Vagina (tissue), 2 donors: ENCODE measurements around the gene KAZN.

ENCODE experiments used
- POLR2A ChIP-seq, 2 donors: fragments of 450-650 bp; IDR thresholded peaks; one replicate each; pipeline ENCODE4 v1.6.1; 2017; ENCODE audit warnings: antibody characterized with exemption in 2 of 2, mild to moderate bottlenecking in 2 of 2, moderate library complexity in 2 of 2
- POLR2AphosphoS5 ChIP-seq, 2 donors: sonication (generic); formaldehyde crosslinking; IDR thresholded peaks; one replicate each; pipeline ENCODE4 v1.9.0; 2017; ENCODE audit warnings: antibody characterized with exemption in 2 of 2, mild to moderate bottlenecking in 2 of 2, low read depth in 1 of 2; ENCODE audit not compliant: insufficient read depth in 1 of 2
- TF ChIP-seq, protein P1 (sequence below), 3 experiments: fragments of 450-650 bp in 2 of 3; fragments of 200-600 bp in 1 of 3; sonication (generic) in 1 of 3; IDR thresholded peaks; one replicate each; pipeline ENCODE4 v1.5.1; 2017 to 2019; ENCODE audit warnings: antibody characterized with exemption in 3 of 3, mild to moderate bottlenecking in 2 of 3, moderate library complexity in 2 of 3

DNA sequence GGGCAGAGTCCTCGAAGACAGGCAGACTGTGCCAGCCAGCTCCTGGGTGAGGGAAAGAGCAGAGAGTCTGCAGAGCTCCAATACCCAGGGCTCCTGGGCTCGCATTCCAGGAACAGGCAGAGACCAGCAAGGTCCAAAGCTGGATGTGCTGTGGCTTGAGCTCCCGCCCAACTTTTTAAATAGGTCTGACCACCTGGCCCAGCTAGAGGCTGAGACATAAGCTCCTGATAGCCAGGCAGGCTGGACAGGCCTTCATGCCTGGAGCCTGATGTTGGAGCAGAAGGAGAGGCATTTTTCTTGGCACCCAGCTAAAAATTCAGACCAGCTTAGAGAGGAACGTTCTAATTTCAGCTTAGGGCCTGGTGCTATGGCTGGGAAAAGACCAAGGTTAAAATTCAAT, 376.6 kb downstream of the KAZN start:
- TF ChIP-seq, protein P1, sequence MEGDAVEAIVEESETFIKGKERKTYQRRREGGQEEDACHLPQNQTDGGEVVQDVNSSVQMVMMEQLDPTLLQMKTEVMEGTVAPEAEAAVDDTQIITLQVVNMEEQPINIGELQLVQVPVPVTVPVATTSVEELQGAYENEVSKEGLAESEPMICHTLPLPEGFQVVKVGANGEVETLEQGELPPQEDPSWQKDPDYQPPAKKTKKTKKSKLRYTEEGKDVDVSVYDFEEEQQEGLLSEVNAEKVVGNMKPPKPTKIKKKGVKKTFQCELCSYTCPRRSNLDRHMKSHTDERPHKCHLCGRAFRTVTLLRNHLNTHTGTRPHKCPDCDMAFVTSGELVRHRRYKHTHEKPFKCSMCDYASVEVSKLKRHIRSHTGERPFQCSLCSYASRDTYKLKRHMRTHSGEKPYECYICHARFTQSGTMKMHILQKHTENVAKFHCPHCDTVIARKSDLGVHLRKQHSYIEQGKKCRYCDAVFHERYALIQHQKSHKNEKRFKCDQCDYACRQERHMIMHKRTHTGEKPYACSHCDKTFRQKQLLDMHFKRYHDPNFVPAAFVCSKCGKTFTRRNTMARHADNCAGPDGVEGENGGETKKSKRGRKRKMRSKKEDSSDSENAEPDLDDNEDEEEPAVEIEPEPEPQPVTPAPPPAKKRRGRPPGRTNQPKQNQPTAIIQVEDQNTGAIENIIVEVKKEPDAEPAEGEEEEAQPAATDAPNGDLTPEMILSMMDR (IDR thresholded peaks at IDR 0.05), result no peak
- TF ChIP-seq POLR2A (IDR thresholded peaks at IDR 0.05) (no peak), POLR2AphosphoS5 (IDR thresholded peaks at IDR 0.05; ENCODE audit: insufficient read depth in 1 of 2, low read depth in 1 of 2) (no peak)
